CD4-positive, alpha-beta memory T cell (primary cell): ENCODE results near the gene LRTM2. TPM values are rescaled to one million over a fixed set of nuclear protein-coding genes. Genes with fewer than 3 reads are reported as not detected.
"Not testable (repeated sequence)": the region's sequence is repeated elsewhere in the genome, so short reads cannot be mapped to it uniquely, and the experiment has no call there.

ENCODE experiments used
- CTCF ChIA-PET: fragments of 350-600 bp; sonication (Branson Sonifier 250); formaldehyde crosslinking; loops from one replicate; lab custom pipeline; 2021; ENCODE audit warnings: inconsistent platforms; ENCODE audit not compliant: partially characterized antibody; lab: Charles Lee
- POLR2A ChIA-PET: fragments of 350-600 bp; sonication (Branson Sonifier 250); formaldehyde crosslinking; loops from one replicate; lab custom pipeline; 2021; ENCODE audit not compliant: partially characterized antibody; lab: Charles Lee
- DNase-seq, 5 donors: peaks; one replicate each; pipeline versions ENCODE4 v3.0.0 to v3.0.0-alpha.2; 2020 to 2022; ENCODE audit warnings: mixed read lengths in 1 of 5
- H3K27ac ChIP-seq: one replicate; pipeline ENCODE4 v1.7.0; 2013; ENCODE audit warnings: low read depth, low read length
- H3K27me3 ChIP-seq: 2 replicates; pipeline ENCODE4 v1.7.0; 2013; ENCODE audit warnings: mild to moderate bottlenecking, low read length, moderate library complexity; ENCODE audit not compliant: insufficient read depth
- H3K36me3 ChIP-seq: 2 replicates; pipeline ENCODE4 v1.7.0; 2013; ENCODE audit warnings: mild to moderate bottlenecking, low read length, moderate library complexity; ENCODE audit not compliant: insufficient read depth
- H3K4me1 ChIP-seq: 2 replicates; pipeline ENCODE4 v1.7.0; 2013; ENCODE audit warnings: mild to moderate bottlenecking, low read length, moderate library complexity; ENCODE audit not compliant: insufficient read depth
- H3K4me3 ChIP-seq, 2 donors: one replicate each; pipeline ENCODE4 v1.7.0; 2013; ENCODE audit warnings: low read length in 2 of 2, mild to moderate bottlenecking in 1 of 2
- H3K9me3 ChIP-seq, 2 donors: one replicate each; pipeline ENCODE4 v1.7.0; 2013; ENCODE audit warnings: low read length in 2 of 2, control low read depth in 1 of 2; ENCODE audit not compliant: control insufficient read depth in 1 of 2
- H3K27ac Mint-ChIP-seq, 7 donors: one replicate each; pipeline ENCODE4 v1.8.0; 2020 to 2021; ENCODE audit warnings: mixed read lengths in 7 of 7, mild to moderate bottlenecking in 6 of 7, inconsistent platforms in 3 of 7, moderate library complexity in 3 of 7
- H3K27me3 Mint-ChIP-seq, 2 donors: one replicate each; pipeline ENCODE4 v1.8.0; 2020 to 2021; ENCODE audit warnings: mixed read lengths in 2 of 2
- H3K36me3 Mint-ChIP-seq, 2 donors: one replicate each; pipeline ENCODE4 v1.8.0; 2020 to 2021; ENCODE audit warnings: mixed read lengths in 2 of 2, inconsistent platforms in 1 of 2, mild to moderate bottlenecking in 1 of 2
- H3K4me1 Mint-ChIP-seq, 4 donors: one replicate each; pipeline ENCODE4 v1.8.0; 2020 to 2021; ENCODE audit warnings: mixed read lengths in 4 of 4, mild to moderate bottlenecking in 1 of 4
- H3K4me3 Mint-ChIP-seq, 8 donors: one replicate each; pipeline ENCODE4 v1.8.0; 2020 to 2021; ENCODE audit warnings: mixed read lengths in 8 of 8, mild to moderate bottlenecking in 7 of 8, moderate library complexity in 6 of 8, inconsistent platforms in 3 of 8
- H3K9me3 Mint-ChIP-seq, 8 donors: one replicate each; pipeline ENCODE4 v1.8.0; 2020 to 2021; ENCODE audit warnings: mixed read lengths in 8 of 8, mild to moderate bottlenecking in 5 of 8, inconsistent platforms in 3 of 8, moderate library complexity in 1 of 8
- intact Hi-C: fragments of 100-400 bp; cut with micrococcal nuclease; formaldehyde crosslinking; loops from one replicate; pipeline ENCODE4 v1.15.1; 2023
- polyA plus RNA-seq, 2 donors: library from polyadenylated mRNA; unstranded; fragments of 300-500 nt; fragmentation: Illumina TruSeq; gene quantifications; one replicate each; pipeline ENCODE4 v1.2.3, GENCODE V29; 2021
- total RNA-seq, 2 experiments: library from RNA; stranded (reverse); gene quantifications; one replicate each; pipeline ENCODE4 v1.2.3, GENCODE V29; 2021

LRTM2 gene
- total and polyA plus RNA-seq, 4 experiments from 2014 or later = not detected

- Histone ChIP-seq H3K9me3 (no peaks in the 10 kb centered on the region), H3K4me1 (peaks cover 17% of the 10 kb centered on the region), H3K27me3 (no peaks in the 10 kb centered on the region), H3K36me3 (no peaks in the 10 kb centered on the region), H3K27ac (no peak overlapping the region), H3K4me3 (no peak overlapping the region)
- Mint-ChIP-seq H3K36me3 (no peaks in the 10 kb centered on the region), H3K4me3 (no peak overlapping the region), H3K4me1 (peaks cover 3 to 28% (median 9%) of the 10 kb centered on the region in 4 donors), H3K27me3 (peaks cover 14 to 17% of the 10 kb centered on the region in 2 donors), H3K9me3 (peaks cover 0 to 4% (median 0%) of the 10 kb centered on the region in 8 donors), H3K27ac (no peak overlapping the region)
- CTCF ChIA-PET = interaction anchor here (0.7 to 3.5 kb wide), 2 partner anchors 125 to 128 kb away, joined by 3 to 19 read pairs; no protein-coding TSS in a partner anchor
- no peak for DNase-seq
- POLR2A ChIA-PET = no interaction called here
- intact Hi-C loops = no loop called here
Observed at GRCh38 chr12:1815108-1815507, 5.3 kb upstream of the LRTM2 start.

DNA sequence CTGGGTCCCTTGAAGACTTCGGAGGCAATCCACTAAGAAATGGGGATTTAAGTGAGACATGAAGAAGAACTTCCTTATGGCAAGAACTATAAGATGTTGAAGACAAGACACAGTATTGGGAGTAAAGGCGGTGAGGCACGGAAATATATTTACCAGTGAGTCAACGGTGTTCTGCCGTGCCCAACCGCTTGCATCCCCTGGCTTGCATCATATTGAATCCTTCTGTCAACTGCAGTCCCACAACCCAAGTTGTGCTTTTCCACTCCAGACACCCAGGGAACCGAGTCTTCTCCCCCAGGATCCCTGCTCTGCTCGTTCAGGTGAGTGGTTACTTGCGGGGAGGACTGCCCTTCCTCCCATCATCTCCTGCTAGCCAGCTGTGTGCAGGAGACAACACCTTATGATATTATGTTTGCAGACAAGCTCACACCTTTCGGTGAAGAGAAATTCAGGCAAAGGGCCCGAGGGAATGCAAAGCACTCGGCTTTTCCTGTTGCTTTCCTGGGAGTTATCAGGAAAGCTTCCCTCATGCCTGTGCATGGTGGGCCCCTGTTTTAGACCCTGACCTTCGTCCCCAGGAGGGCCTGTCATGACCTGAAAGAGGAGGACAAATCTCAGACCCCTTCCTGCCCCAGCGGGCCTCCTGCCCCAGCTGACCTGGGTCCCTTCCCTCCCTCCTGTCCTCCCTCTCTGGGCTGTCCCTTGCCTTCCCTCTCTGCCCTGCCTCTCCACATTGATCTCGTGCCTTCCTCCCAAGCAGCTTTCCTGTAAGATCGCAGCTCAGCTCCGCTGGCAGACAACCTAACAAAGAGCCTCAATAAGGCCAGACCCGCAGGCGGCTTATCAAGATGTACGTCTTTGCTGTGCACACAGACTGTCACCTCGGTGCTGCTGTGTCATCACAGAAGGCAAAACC, 4.3 kb upstream of the LRTM2 start:
- Mint-ChIP-seq H3K27ac (peak overlapping the region in 1 of 7 donors; percentile 30), H3K4me3 (no peak overlapping the region), H3K27me3 (peaks cover 21 to 24% of the 10 kb centered on the region in 2 donors), H3K4me1 (peaks cover 0 to 22% (median 6%) of the 10 kb centered on the region in 4 donors), H3K36me3 (no peaks in the 10 kb centered on the region), H3K9me3 (peaks cover 0 to 1% (median 0%) of the 10 kb centered on the region in 8 donors)
- no peaks in the 10 kb centered on the region for H3K9me3 ChIP-seq
- H3K4me1 ChIP-seq = peaks cover 9% of the 10 kb centered on the region
- intact Hi-C loops = no loop called here
- no peak overlapping the region for H3K27ac ChIP-seq
- DNase-seq = no peak
- no peaks in the 10 kb centered on the region for H3K27me3 ChIP-seq
- POLR2A ChIA-PET = no interaction called here
- H3K36me3 ChIP-seq = no peaks in the 10 kb centered on the region
- CTCF ChIA-PET = interaction anchor here (3.5 kb wide), 1 partner anchor 124 kb away, joined by 19 read pairs; no protein-coding TSS in a partner anchor
- no peak overlapping the region for H3K4me3 ChIP-seq

GRCh38 chr12:1816730-1817348, 3.5 kb upstream of the LRTM2 start:
- H3K27me3 Mint-ChIP-seq = peaks cover 21 to 24% of the 10 kb centered on the region in 2 donors
- ChIA-PET POLR2A (no interaction called here), CTCF (interaction anchor here (3.5 kb wide), 1 partner anchor 123 kb away, joined by 19 read pairs; no protein-coding TSS in a partner anchor)
- H3K27ac Mint-ChIP-seq = no peak overlapping the region
- peaks cover 0 to 1% (median 0%) of the 10 kb centered on the region in 8 donors for H3K9me3 Mint-ChIP-seq
- Histone ChIP-seq H3K9me3 (no peaks in the 10 kb centered on the region), H3K36me3 (no peaks in the 10 kb centered on the region), H3K27me3 (no peaks in the 10 kb centered on the region), H3K27ac (no peak overlapping the region), H3K4me3 (no peak overlapping the region), H3K4me1 (peaks cover 6% of the 10 kb centered on the region)
- no peaks in the 10 kb centered on the region for H3K36me3 Mint-ChIP-seq
- no peak for DNase-seq
- peaks cover 0 to 16% (median 6%) of the 10 kb centered on the region in 4 donors for H3K4me1 Mint-ChIP-seq
- no peak overlapping the region for H3K4me3 Mint-ChIP-seq
- intact Hi-C loops = no loop called here

DNA sequence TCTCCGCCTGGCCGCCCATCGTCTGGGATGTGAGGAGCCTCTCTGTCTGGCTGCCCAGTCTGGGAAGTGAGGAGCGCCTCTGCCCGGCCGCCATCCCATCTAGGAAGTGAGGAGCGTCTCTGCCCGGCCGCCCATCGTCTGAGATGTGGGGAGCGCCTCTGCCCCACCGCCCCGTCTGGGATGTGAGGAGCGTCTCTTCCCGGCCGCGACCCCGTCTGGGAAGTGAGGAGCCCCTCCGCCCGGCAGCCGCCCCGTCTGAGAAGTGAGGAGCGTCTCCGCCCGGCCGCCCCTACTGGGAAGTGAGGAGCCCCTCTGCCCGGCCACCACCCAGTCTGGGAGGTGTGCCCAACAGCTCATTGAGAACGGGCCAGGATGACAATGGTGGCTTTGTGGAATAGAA, 2.4 kb upstream of the LRTM2 start:
- H3K4me3 Mint-ChIP-seq, H3K9me3 Mint-ChIP-seq, H3K36me3 ChIP-seq, H3K4me3 ChIP-seq, POLR2A ChIA-PET, H3K27ac ChIP-seq, H3K4me1 ChIP-seq, H3K27ac Mint-ChIP-seq, H3K36me3 Mint-ChIP-seq, H3K27me3 ChIP-seq, CTCF ChIA-PET, intact Hi-C loops, H3K9me3 ChIP-seq, H3K4me1 Mint-ChIP-seq, DNase-seq: not testable (repeated sequence)
- peaks cover 27 to 28% of the 10 kb centered on the region in 2 donors for H3K27me3 Mint-ChIP-seq

DNA sequence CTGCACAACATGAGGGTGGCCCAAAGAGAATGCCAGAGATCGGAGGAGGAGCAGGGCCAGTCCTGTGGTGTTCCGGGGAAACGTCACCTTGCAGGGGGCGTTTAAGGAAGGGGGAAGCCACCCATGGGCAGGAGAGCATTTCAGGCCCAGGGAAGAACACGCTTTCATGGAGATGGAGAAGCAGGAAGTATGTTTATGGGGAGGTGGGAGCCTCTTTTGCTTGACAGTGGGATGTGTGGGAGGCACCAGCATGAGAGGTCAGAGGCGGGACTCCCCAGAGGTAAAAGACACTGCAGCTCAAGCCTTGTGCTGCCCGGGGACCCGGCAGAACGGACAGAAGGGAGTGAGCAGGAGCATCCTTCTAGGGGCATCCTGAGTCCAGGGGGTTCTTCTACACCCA, 1.3 kb upstream of the LRTM2 start:
- no peak overlapping the region for H3K4me3 ChIP-seq
- CTCF ChIA-PET = no interaction called here
- intact Hi-C loops = no loop called here
- no peaks in the 10 kb centered on the region for H3K27me3 ChIP-seq
- peaks cover 0 to 1% (median 0%) of the 10 kb centered on the region in 8 donors for H3K9me3 Mint-ChIP-seq
- DNase-seq = no peak
- H3K36me3 Mint-ChIP-seq = no peaks in the 10 kb centered on the region
- peak overlapping the region in 1 of 7 donors; percentile 55 for H3K27ac Mint-ChIP-seq
- peaks cover 0 to 5% (median 4%) of the 10 kb centered on the region in 4 donors for H3K4me1 Mint-ChIP-seq
- H3K4me1 ChIP-seq = no peaks in the 10 kb centered on the region
- no peaks in the 10 kb centered on the region for H3K9me3 ChIP-seq
- no peak overlapping the region for H3K4me3 Mint-ChIP-seq
- POLR2A ChIA-PET = no interaction called here
- H3K36me3 ChIP-seq = no peaks in the 10 kb centered on the region
- peaks cover 30 to 31% of the 10 kb centered on the region in 2 donors for H3K27me3 Mint-ChIP-seq
- H3K27ac ChIP-seq = no peak overlapping the region

DNA sequence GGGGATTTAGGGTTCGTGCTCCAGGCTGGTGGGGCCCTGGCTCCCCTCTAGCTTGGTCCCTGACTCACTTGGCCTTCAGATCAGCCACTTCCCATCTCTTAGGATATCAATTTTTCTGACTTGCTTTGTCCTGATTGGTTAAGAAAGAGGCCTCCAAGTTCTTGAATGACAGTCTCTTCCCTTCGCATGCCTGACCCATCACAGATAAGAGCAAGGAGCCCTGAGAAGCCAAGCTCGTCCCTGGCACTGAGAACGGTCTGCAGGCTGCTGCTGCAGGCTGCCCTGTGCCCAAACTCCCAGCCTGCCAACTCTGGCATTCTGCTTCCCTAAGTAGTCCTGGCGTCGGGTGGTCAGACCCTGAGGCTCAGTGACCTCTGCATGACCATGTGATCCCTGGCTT, 794 bp upstream of the LRTM2 start:
- H3K36me3 ChIP-seq = no peaks in the 10 kb centered on the region
- H3K27ac Mint-ChIP-seq = no peak overlapping the region
- no peaks in the 10 kb centered on the region for H3K36me3 Mint-ChIP-seq
- no peak overlapping the region for H3K27ac ChIP-seq
- H3K4me1 ChIP-seq = no peaks in the 10 kb centered on the region
- H3K9me3 Mint-ChIP-seq = peaks cover 0 to 1% (median 0%) of the 10 kb centered on the region in 8 donors
- no peaks in the 10 kb centered on the region for H3K9me3 ChIP-seq
- ChIA-PET POLR2A (no interaction called here), CTCF (no interaction called here)
- no peaks in the 10 kb centered on the region for H3K27me3 ChIP-seq
- peaks cover 30% of the 10 kb centered on the region in 2 donors for H3K27me3 Mint-ChIP-seq
- no peak overlapping the region for H3K4me3 ChIP-seq
- peaks cover 0 to 5% (median 4%) of the 10 kb centered on the region in 4 donors for H3K4me1 Mint-ChIP-seq
- intact Hi-C loops = no loop called here
- no peak overlapping the region for H3K4me3 Mint-ChIP-seq
- DNase-seq = no peak

- no peak for DNase-seq
- no peaks in the 10 kb centered on the region for H3K9me3 ChIP-seq
- Mint-ChIP-seq H3K27me3 (peaks cover 28 to 31% of the 10 kb centered on the region in 2 donors), H3K4me1 (peaks cover 0 to 5% (median 4%) of the 10 kb centered on the region in 4 donors), H3K9me3 (peaks cover 0 to 1% (median 0%) of the 10 kb centered on the region in 8 donors), H3K27ac (no peak overlapping the region), H3K4me3 (no peak overlapping the region), H3K36me3 (no peaks in the 10 kb centered on the region)
- H3K36me3 ChIP-seq = no peaks in the 10 kb centered on the region
- intact Hi-C loops = no loop called here
- ChIA-PET CTCF (interaction anchor here (1.0 kb wide), 1 partner anchor 30 kb away, joined by 3 read pairs; no protein-coding TSS in a partner anchor), POLR2A (no interaction called here)
- no peak overlapping the region for H3K4me3 ChIP-seq
- H3K4me1 ChIP-seq = no peaks in the 10 kb centered on the region
- H3K27ac ChIP-seq = no peak overlapping the region
- H3K27me3 ChIP-seq = no peaks in the 10 kb centered on the region
Observed at GRCh38 chr12:1820896-1821291, 529 bp downstream of the LRTM2 start.
